ENCODE measurements around the gene PLXNA1.

Gene PLXNA1

GRCh38 chr3:127003175-127003555 is 20.2 kb downstream of the PLXNA1 start:
- no peak overlapping the region for H3K4me3 ChIP-seq (replicated peaks; ENCODE audit: insufficient read depth, low read length)
- H3K27me3 ChIP-seq (ENCODE audit: insufficient read depth, poor library complexity, severe bottlenecking), result no peaks in the 10 kb centered on the region
- TF ChIP-seq REST (IDR thresholded peaks at IDR 0.05; ENCODE audit: insufficient replicate concordance, low read depth), result no peak
- TF ChIP-seq SPI1 (IDR thresholded peaks at IDR 0.05; ENCODE audit: borderline replicate concordance, low read depth), result no peak
- TF ChIP-seq CTCF (IDR thresholded peaks at IDR 0.05; ENCODE audit: insufficient read depth, low read length), result no peak
- TF ChIP-seq GABPA (IDR thresholded peaks at IDR 0.05; ENCODE audit: low read depth), result no peak
- no peak for TF ChIP-seq POLR2AphosphoS5 (IDR thresholded peaks at IDR 0.05; ENCODE audit: low read depth)
- DNase-seq (ENCODE audit: low read depth in 1 of 2, low spot score in 1 of 2), result no peak
- H3K27ac ChIP-seq (replicated peaks), result no peak overlapping the region

GRCh38 chr3:127003601-127004280 is 20.8 kb downstream of the PLXNA1 start:
- H3K4me3 ChIP-seq (replicated peaks; ENCODE audit: insufficient read depth, low read length), result no peak overlapping the region
- no peaks in the 10 kb centered on the region for H3K27me3 ChIP-seq (ENCODE audit: insufficient read depth, poor library complexity, severe bottlenecking)
- H3K27ac ChIP-seq (replicated peaks), result no peak overlapping the region
- TF ChIP-seq SPI1 (IDR thresholded peaks at IDR 0.05; ENCODE audit: borderline replicate concordance, low read depth) (no peak), REST (IDR thresholded peaks at IDR 0.05; ENCODE audit: insufficient replicate concordance, low read depth) (no peak), CTCF (IDR thresholded peaks at IDR 0.05; ENCODE audit: insufficient read depth, low read length) (no peak), GABPA (IDR thresholded peaks at IDR 0.05; ENCODE audit: low read depth) (no peak), POLR2AphosphoS5 (IDR thresholded peaks at IDR 0.05; ENCODE audit: low read depth) (no peak)
- DNase-seq (ENCODE audit: low read depth in 1 of 2, low spot score in 1 of 2), result no peak

- Histone ChIP-seq H3K27ac (replicated peaks) (no peak overlapping the region), H3K27me3 (ENCODE audit: insufficient read depth, poor library complexity, severe bottlenecking) (no peaks in the 10 kb centered on the region), H3K4me3 (replicated peaks; ENCODE audit: insufficient read depth, low read length) (no peak overlapping the region)
- TF ChIP-seq REST (IDR thresholded peaks at IDR 0.05; ENCODE audit: insufficient replicate concordance, low read depth) (no peak), POLR2AphosphoS5 (IDR thresholded peaks at IDR 0.05; ENCODE audit: low read depth) (no peak), CTCF (IDR thresholded peaks at IDR 0.05; ENCODE audit: insufficient read depth, low read length) (no peak), SPI1 (IDR thresholded peaks at IDR 0.05; ENCODE audit: borderline replicate concordance, low read depth) (no peak), GABPA (IDR thresholded peaks at IDR 0.05; ENCODE audit: low read depth) (no peak)
- no peak for DNase-seq (ENCODE audit: low read depth in 1 of 2, low spot score in 1 of 2)
Measured at GRCh38 chr3:127004641-127005397, 21.9 kb downstream of the PLXNA1 start.

Data from HL-60 (cell line).